Stimulated activated CD4-positive, alpha-beta T cell treated with anti-CD3 and anti-CD28 coated beads, Interleukin-4, amount 100 ng/mL, for 24 hours (primary cell): ENCODE data around the gene RPN2.

Source experiments
- DNase-seq: peaks from one replicate; pipeline ENCODE4 v3.0.0-alpha.2; 2020

RPN2 gene

DNA sequence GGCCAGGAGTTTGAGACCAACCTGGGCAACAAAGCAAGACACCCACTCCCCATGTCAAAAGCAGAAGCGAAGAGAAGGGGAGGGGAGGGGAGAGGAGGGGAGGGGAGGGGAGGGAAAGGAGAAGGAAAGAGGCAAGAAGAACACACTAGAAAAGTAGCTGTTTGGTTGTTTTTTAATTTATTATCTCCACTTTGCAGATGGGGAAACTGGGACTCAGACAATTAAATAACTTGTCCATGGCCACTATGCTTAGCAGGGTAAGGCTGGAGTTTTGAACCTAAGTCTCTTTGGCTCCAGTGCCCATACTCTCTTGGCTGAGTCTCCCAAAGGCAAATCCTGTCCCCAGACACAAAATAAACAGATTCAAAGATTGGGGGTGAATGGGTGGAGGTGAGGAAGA is 94.9 kb downstream of the RPN2 start:
- no peak for DNase-seq

DNA sequence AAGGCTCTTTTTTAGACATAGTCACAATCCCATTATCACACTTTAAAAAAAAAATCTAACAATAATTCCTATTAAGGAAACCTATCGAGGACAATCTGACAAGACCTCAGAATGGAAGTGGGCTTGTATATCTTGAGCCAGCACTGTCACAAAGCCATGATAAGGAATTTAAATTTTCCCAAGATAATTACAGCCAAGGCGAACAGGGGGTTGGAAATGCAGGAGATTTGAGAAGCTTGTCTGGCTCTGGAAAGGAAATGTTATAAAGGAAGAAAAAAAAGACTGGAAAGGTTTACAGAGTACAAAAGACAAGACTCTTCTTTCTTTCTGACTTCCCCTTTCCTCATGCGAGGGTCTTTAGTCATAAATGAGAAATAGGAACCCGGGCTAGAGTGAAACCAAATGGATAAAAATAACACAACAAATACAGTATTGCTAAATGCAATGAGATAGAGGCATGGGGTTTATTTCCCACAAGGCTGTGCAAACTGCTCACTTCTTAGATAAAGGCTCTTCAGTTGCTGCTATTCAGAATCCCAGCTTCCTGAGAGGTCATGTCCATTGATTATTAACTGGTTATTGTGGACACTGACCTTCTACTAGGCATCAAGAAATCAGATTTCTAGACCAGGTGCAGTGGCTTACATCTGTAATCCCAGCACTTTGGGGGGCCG is 95.9 kb downstream of the RPN2 start:
- no peak for DNase-seq

DNA sequence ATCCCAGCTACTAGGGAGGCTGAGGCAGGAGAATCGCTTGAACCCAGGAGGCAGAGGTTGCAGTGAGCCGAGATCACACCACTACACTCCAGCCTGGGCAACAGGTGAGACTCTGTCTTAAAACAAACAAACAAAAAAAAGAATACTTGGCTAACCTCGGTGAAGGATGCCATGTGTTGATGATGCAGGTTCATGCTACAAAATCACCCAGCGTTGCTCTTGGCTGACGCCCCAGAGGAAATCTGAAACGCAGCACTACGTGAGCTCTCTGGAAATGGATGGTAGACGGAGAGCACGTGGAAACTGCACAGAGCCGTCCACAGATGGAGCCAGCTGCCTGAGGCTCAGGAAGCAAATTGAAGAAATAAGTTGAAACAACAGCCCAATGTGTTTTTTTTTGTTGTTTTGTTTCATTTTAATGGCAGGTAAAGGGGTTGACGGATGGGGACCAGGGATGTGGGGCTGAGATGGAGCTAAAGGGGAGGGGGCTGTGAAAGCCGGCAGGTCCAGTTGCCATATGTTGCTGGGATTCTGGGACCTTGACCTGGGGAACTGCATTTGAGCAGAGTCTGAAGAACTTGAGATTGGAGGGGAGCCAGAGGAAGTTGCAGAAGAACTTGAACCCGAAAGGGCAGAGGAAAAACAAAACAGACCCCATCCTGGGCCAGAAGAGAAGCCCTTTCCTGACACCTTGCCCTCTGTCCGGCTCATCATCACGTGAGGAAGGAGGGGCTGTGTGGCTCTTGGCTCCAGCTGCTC is 97.5 kb downstream of the RPN2 start:
- DNase-seq = no peak

GRCh38 chr20:37277253-37277593 is 98.1 kb downstream of the RPN2 start:
- DNase-seq = no peak

GRCh38 chr20:37278966-37279590 is 99.9 kb downstream of the RPN2 start:
- DNase-seq = no peak

- no peak for DNase-seq
These were observed 100.7 kb downstream of the RPN2 start for GRCh38 chr20:37279820-37280219.

DNA sequence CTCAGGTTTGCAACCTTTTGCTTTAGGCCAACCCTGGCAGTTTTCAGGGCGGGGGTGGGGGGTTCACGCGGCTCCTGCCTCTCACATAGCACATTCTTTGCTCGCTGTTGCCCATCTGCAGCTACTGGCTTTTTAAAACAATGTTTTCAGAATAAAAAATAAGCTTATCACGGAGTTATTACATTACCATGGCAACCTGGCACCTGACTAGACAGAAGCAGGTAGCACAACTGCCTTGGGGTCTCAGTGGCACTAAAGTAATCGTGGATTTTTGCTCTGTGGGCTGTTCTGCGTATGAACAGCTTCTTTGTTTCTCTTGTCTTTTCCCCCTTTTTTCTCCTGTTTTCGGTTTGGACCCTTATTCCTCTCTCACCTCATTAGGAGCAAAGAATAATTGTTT is 101.3 kb downstream of the RPN2 start:
- no peak for DNase-seq

DNA sequence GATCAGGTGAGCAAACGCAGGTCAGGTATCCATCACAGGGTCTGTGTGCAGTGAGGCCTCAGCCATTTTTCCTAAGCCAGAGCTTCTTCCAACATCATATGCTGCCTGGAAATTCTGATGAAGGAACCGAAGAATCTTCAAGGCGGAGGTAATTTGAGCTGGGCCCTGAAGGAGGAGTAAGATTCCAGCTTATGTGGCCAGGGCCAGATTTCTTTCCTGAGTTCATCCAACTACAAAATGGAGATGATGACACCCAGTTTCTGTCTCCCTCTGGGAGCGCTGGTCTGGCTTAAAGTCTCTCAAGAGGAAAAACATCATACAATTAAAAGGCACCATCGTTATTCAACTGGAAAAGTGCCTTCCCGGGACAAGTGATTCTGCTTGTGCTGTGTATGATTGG is 103.4 kb downstream of the RPN2 start:
- DNase-seq = no peak

- DNase-seq = no peak
These were observed 104.5 kb downstream of the RPN2 start for GRCh38 chr20:37283530-37284195.

DNA sequence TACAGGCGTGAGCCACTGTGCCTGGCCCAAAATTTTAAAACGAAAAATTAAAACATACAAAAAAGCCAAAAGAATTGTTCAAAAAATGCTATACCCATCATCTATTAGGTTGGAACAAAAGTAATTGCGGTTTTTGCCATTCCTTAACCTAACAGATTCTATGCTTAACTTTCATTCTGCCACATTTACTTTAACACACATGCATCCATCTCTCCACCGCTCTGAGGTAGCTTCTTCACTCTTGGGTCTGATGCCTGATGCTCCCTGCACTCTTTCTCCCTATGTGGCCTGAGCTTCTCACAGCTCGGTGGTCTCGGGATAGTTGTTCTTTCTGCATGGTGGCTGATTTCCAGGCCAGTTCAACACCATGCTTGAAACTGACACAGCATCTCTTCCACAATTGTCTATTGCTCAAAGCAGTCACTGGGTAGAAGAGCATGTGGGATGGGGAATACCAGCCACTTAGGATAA is 105.6 kb downstream of the RPN2 start:
- DNase-seq = no peak

GRCh38 chr20:37285664-37286374 is 106.7 kb downstream of the RPN2 start:
- no peak for DNase-seq

GRCh38 chr20:37288091-37288490 is 109.0 kb downstream of the RPN2 start:
- no peak for DNase-seq

- DNase-seq = no peak
These were observed 111.2 kb downstream of the RPN2 start for GRCh38 chr20:37290158-37290810.
